Activated T-helper 1 cell treated with anti-CD3 and anti-CD28 coated beads, Interleukin-12 subunit alpha, Interleukin-12 subunit beta, Interleukin-2, Interleukin-4 antibody, amounts not matched to agents 30 ng/mL and 10 ng/mL and 1 ng/mL, durations not matched to agents 14 hours and 24 hours and 36 hours (primary cell): ENCODE data around the gene TIGD1. TPM values are rescaled to one million over a fixed set of nuclear protein-coding genes. Genes with fewer than 3 reads are reported as not detected.
"Not testable (repeated sequence)": the region's sequence is repeated elsewhere in the genome, so short reads cannot be mapped to it uniquely, and the experiment has no call there.

Experiments
- DNase-seq: peaks from one replicate; pipeline ENCODE4 v3.0.0; 2021; ENCODE audit warnings: low spot score
- H3K27ac Mint-ChIP-seq: one replicate; pipeline ENCODE4 v1.8.0; 2021; ENCODE audit warnings: mild to moderate bottlenecking, mixed read lengths
- H3K27me3 Mint-ChIP-seq: one replicate; pipeline ENCODE4 v1.8.0; 2022; ENCODE audit warnings: mild to moderate bottlenecking, moderate library complexity, mixed read lengths; ENCODE audit not compliant: insufficient read depth
- H3K36me3 Mint-ChIP-seq: one replicate; pipeline ENCODE4 v1.8.0; 2021; ENCODE audit warnings: low read depth, mixed read lengths
- H3K4me1 Mint-ChIP-seq: one replicate; pipeline ENCODE4 v1.8.0; 2021; ENCODE audit warnings: low read depth, mixed read lengths
- H3K4me3 Mint-ChIP-seq: one replicate; pipeline ENCODE4 v1.8.0; 2021; ENCODE audit warnings: mild to moderate bottlenecking, moderate library complexity, mixed read lengths
- H3K9me3 Mint-ChIP-seq: one replicate; pipeline ENCODE4 v1.8.0; 2021; ENCODE audit warnings: mixed read lengths
- intact Hi-C: fragments of 100-400 bp; cut with micrococcal nuclease; formaldehyde crosslinking; loops from one replicate; pipeline ENCODE4 v1.15.1; 2024
- total RNA-seq: library from RNA; stranded (reverse); gene quantifications from 2 replicates; pipeline ENCODE4 v1.2.3, GENCODE V29; 2022

Gene TIGD1
- total RNA-seq, 1 donor from 2014 or later: 8.4 TPM

DNA sequence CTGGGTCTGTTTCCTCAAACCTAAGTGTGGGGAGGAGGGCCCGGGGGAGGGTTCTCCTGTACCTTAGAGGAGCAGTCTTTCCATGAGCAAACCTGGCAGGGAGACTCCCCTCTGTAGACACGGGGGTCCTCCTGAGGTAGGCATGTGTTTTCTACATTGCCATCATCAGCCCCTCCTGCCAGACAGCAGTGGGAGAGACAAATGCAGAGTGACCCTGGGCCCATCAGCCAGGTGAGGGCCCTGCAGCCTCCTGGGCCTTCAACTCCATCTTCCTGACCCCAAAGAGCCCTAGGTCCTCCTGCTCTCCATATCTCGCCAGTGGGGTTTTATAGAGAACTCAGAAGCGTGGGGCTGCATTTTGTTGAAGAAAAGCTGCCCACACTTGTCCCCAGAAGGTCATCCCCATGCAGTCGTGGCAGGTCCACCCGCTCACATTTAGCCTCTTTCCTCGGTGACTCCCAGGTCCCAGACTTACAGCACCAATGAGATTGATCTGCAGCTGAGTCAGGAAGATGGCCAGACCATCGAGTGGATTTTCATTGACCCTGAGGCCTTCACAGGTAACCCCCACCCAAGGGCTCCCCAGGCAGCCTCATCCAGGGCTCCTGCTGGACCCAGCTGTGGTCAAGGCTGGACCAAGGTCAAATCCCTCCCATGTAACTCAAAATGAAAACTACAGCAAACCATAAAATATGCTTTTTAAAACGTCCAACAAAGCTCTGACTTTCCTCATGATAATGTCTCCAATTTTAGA lies 8.2 kb downstream of the TIGD1 start:
- Mint-ChIP-seq H3K4me3 (no peak overlapping the region), H3K27me3 (peaks cover 8% of the 10 kb centered on the region), H3K27ac (no peak overlapping the region), H3K36me3 (peaks cover 4% of the 10 kb centered on the region), H3K9me3 (no peaks in the 10 kb centered on the region), H3K4me1 (peaks cover 10% of the 10 kb centered on the region)
- DNase-seq: no peak
- intact Hi-C loops: no loop called here

DNA sequence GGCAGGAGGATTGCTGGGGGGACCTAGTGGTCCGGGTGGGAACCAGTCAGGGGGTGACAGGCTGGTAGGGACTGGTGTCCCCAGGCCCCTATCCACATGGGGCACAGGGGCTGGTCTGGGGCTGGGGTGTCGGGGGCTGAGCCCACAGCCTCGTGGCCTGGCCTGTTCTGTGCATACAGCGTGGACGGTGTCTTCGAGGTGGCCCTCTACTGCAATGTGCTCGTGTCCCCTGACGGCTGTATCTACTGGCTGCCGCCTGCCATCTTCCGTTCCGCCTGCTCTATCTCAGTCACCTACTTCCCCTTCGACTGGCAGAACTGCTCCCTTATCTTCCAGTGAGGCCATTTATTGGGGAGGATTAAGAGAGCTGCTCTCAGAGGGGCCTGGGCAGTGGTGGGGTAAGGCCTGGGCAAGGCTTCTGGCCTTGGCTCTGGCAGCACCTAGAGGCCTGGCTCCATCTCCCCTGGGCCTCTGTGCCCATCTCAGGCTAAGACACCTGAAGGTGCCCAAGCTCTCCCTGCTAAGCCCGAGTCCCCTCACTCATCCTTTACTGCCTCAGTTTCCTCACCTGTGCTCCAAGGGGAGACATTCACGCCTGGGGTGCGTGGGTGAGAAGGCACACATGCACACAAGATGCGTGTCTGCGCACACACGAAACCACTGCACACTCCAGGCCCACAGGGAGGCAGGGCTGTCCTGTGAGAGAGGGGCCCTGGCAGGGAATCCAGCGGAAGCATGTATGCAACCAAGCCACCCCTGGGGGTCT lies 9.0 kb downstream of the TIGD1 start:
- Mint-ChIP-seq H3K27me3 (peaks cover 8% of the 10 kb centered on the region), H3K27ac (no peak overlapping the region), H3K4me1 (peaks cover 6% of the 10 kb centered on the region), H3K36me3 (peaks cover under 1% of the 10 kb centered on the region), H3K4me3 (no peak overlapping the region), H3K9me3 (peaks cover 4% of the 10 kb centered on the region)
- intact Hi-C loops: no loop called here
- no peak for DNase-seq

DNA sequence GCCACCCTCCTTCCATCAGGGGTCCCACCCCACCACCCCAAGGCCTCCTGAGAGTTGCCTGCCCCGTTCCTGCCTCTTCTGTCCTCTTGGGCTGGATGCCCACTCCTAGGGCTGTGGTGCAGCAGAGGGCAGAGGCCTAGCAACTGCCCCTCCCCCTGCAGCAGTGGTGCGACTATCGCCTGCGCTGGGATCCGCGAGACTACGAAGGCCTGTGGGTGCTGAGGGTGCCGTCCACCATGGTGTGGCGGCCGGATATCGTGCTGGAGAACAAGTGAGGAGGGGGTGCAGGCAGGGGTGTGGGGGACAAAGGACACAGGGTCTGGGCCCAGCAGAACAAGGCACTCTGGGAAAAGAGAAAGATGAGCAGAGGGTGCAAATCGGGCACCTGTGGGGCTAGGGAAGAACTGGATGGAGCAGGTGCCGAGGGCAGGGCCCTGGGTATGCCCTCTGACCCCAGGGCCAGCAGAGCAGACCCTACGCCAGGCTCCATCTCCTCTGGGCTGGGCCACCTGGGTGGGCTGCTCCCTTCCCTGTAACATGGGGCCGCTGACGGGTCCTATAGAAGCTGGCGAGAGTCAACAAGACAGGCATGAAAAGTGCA lies 9.8 kb downstream of the TIGD1 start:
- Mint-ChIP-seq H3K4me1 (peaks cover 5% of the 10 kb centered on the region), H3K4me3 (no peak overlapping the region), H3K27me3 (peaks cover 8% of the 10 kb centered on the region), H3K27ac (no peak overlapping the region), H3K36me3 (no peaks in the 10 kb centered on the region), H3K9me3 (peaks cover 6% of the 10 kb centered on the region)
- intact Hi-C loops: no loop called here
- no peak for DNase-seq

DNA sequence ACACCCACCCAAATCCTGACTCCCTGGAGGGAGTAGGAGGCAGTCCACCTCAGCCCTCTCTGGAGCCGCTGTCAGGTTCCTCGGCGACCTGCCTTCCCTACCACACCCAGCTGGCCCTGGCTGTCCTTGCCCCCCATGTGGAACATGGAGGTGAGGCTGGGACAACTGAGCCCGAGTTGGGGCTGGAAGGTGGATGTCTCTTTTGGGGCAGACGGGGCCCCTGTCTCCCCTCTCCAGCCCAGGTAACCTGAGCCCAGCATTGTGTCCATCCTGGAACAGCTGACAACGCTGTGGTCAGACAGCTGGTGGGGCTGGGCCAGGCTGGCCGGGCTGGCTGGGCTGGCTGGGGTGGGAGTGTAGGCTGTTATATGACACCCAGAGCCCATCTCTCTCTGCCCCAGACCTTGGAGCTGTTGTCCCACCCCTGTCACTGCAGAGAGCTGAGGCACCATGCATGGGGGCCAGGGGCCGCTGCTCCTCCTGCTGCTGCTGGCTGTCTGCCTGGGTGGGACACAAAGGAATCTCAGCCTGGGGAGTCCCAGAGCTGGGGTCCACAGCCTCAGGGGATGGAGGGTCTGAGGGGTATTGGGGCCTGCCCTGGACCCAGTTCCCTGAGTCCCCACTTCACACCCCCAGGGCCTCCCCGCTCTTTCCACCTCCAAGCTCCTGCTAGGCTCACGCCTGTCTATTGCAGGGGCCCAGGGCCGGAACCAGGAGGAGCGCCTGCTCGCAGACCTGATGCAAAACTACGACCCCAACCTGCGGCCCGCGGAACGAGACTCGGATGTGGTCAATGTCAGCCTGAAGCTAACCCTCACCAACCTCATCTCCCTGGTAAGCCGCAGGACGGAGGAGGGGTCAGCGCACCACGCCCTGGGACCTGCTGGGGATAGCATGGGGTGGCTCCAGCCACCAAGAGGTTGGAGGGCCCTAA lies 10.8 kb downstream of the TIGD1 start, which contains the start of gene CHRNG:
TSS of gene CHRNG (plus strand) at position 395 of the 934 bp plus-strand sequence. CDS start at position 451, 56 bp downstream.
- H3K9me3 Mint-ChIP-seq: peaks cover 6% of the 10 kb centered on the region
- DNase-seq: no peak
- no peak within 1 kb of the TSS for H3K4me3 Mint-ChIP-seq
- H3K4me1 Mint-ChIP-seq: peaks cover 5% of the 10 kb centered on the region
- intact Hi-C loops: no loop called here
- peaks cover 8% of the 10 kb centered on the region for H3K27me3 Mint-ChIP-seq
- H3K36me3 Mint-ChIP-seq: no peaks in the 10 kb centered on the region
- H3K27ac Mint-ChIP-seq: no peak within 1 kb of the TSS

DNA sequence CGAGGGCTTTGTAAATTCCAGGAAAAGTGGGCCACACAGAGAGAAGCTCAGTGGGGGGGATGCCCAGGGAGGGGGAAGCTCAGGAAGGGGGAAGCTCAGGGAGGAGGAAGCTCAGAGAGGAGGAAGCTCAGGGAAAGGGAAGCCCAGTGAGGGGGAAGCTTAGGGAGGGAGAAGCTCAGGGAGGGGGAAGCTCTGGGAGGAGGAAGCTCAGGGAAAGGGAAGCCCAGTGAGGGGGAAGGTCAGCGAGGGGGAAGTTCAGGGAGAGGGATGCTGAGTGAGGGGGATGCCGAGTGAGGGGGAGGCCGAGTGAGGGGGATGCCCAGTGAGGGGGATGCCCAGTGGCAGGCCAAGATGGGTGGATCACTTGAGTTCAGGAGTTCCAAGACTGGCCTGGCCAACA lies 11.7 kb downstream of the TIGD1 start:
- Mint-ChIP-seq H3K27ac (no peak overlapping the region), H3K4me3 (no peak overlapping the region), H3K27me3 (peaks cover 8% of the 10 kb centered on the region), H3K36me3 (no peaks in the 10 kb centered on the region), H3K9me3 (peaks cover 6% of the 10 kb centered on the region), H3K4me1 (peaks cover 5% of the 10 kb centered on the region)
- intact Hi-C loops: no loop called here
- no peak for DNase-seq

DNA sequence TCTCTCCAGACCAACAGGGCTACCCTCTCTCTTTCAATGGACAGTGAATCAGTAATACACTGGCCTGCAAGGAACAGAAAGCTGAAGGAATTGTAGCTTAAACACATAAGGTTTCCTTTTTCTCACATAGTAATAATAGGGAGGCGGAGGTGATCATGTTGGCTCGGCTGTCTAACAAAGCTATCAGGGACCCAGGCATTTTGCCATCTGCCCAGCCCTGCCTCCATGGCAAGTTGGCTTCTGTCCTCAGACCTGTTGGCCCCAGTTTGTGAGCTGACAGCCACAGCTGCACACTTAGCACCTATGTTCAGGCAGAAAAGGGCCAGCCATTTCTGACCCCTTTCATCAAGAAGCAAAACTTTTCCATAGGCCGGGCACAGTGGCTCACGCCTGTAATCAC lies 12.9 kb downstream of the TIGD1 start:
- Mint-ChIP-seq H3K9me3 (peaks cover 6% of the 10 kb centered on the region), H3K27ac (no peak overlapping the region), H3K27me3 (peaks cover 8% of the 10 kb centered on the region), H3K4me3 (no peak overlapping the region), H3K36me3 (no peaks in the 10 kb centered on the region), H3K4me1 (peaks cover 5% of the 10 kb centered on the region)
- intact Hi-C loops: no loop called here
- DNase-seq: no peak

DNA sequence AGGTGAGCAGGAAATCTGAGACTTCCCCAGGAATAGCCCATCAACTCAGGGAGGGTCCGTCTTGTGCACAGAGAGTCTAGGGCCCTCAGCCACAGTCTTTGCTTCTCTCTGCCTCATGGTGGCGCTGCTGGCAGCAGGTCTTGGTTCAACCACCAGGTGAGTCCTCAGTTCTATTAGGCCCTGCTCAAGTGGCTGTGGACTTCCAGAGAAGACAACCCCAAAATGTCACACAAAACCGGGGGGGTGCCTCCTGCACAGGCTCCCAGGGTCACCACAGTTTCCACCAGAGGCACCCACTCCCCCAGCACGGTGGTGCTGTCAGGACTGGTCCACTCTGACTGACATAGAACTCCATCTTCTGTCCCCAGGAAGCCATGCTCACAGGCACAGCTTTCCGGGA lies 13.3 kb downstream of the TIGD1 start:
- H3K4me1 Mint-ChIP-seq: peaks cover 5% of the 10 kb centered on the region
- no peaks in the 10 kb centered on the region for H3K36me3 Mint-ChIP-seq
- H3K4me3 Mint-ChIP-seq: no peak overlapping the region
- intact Hi-C loops: no loop called here
- no peak overlapping the region for H3K27ac Mint-ChIP-seq
- peaks cover 6% of the 10 kb centered on the region for H3K9me3 Mint-ChIP-seq
- no peak for DNase-seq
- H3K27me3 Mint-ChIP-seq: peaks cover 8% of the 10 kb centered on the region

DNA sequence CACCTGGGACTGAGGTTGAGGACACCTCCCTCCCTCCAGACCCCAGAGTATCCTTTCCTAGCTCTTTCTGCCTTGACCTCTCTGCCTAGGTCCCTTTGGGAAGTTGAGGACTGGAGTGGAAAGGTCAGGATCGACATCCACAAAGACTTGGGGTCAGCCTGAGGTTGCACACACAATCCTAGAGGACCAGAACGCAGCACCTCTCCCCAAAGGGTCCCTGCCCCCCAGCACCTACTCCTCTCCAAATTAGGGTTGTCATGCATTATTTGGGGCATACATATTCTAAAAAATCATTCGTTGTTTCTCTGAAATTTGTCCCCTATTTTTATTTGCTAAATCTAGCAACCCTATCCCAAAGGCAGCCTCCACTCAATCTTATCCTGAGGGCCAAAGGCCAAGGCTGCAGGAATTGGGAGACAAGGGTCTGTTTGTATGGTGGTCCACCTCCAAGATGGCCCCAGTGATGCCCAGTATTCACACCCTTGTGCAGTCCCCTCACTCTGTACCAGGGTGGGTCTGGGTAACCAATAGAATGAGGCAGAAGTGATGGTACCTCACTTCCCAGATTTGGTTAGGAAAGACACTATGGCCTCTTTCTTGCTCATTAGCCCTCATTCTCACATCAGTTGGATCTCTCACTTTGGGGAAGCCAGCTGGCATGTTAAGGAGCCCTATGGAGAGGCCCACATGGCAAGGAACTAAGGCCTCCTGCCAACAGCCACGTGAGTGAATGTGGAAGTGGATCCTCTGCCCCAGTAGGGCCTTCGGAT lies 14.4 kb downstream of the TIGD1 start:
- peaks cover 5% of the 10 kb centered on the region for H3K4me1 Mint-ChIP-seq
- peaks cover 6% of the 10 kb centered on the region for H3K9me3 Mint-ChIP-seq
- DNase-seq: no peak
- H3K36me3 Mint-ChIP-seq: no peaks in the 10 kb centered on the region
- peaks cover 8% of the 10 kb centered on the region for H3K27me3 Mint-ChIP-seq
- intact Hi-C loops: no loop called here
- no peak overlapping the region for H3K4me3 Mint-ChIP-seq
- H3K27ac Mint-ChIP-seq: no peak overlapping the region

DNA sequence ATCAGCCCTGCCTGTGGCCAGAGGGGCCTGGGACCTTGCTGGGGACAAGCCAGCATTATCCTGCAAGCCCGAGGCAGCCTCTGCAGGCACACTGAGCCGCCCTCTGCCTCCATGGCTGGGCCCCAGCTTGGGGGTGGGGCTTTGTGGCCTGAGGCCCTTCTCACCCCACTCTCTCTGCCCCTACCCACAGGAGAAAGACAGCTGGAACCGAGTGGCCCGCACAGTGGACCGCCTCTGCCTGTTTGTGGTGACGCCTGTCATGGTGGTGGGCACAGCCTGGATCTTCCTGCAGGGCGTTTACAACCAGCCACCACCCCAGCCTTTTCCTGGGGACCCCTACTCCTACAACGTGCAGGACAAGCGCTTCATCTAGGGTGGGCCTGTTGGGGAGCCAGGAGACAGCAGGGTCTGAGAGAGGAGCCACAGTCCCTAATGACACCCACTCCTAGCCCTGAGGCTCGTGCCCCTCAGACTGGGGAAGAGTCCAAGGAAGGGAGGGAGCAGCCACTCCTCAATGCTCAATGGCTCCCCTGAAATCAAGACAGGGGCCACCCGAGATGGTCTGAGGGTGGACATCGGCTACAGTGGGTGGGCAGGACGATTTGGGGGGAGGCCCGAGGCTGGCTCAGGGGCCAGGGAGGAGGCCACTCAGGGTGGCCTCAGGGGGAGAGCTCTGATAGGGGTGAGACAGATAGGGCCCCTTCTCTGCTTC lies 15.3 kb downstream of the TIGD1 start:
- Mint-ChIP-seq H3K9me3 (peaks cover 6% of the 10 kb centered on the region), H3K4me3 (no peak overlapping the region), H3K27ac (no peak overlapping the region), H3K27me3 (peaks cover 8% of the 10 kb centered on the region), H3K4me1 (peaks cover 5% of the 10 kb centered on the region), H3K36me3 (no peaks in the 10 kb centered on the region)
- intact Hi-C loops: no loop called here
- DNase-seq: no peak

DNA sequence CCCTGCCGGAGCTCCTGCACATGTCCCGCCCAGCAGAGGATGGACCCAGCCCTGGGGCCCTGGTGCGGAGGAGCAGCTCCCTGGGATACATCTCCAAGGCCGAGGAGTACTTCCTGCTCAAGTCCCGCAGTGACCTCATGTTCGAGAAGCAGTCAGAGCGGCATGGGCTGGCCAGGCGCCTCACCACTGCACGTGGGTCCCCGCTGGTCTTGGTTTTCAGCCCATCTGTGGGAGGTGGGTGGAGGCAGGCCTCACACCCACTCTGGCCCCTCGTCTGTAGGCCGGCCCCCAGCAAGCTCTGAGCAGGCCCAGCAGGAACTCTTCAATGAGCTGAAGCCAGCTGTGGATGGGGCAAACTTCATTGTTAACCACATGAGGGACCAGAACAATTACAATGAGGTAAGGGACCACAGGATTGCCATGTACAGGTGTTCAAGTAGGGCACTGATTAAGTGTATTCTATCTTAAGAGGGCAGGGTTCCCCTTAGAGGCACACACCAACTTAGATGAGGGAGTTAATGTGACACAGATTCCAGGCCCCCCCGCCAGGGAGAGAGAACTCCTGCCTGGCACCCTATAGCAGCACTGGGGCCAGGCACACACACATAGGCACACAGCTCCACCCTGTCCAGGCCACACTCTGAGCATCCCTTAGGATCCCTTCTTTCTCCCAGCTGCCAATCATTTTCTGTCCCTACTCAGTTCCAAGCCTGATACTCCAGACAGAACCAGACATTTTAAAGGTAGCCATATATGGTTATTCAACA lies 16.2 kb downstream of the TIGD1 start:
- H3K9me3 Mint-ChIP-seq: peaks cover 6% of the 10 kb centered on the region
- H3K27ac Mint-ChIP-seq: no peak overlapping the region
- no peaks in the 10 kb centered on the region for H3K36me3 Mint-ChIP-seq
- peaks cover 8% of the 10 kb centered on the region for H3K27me3 Mint-ChIP-seq
- DNase-seq: no peak
- intact Hi-C loops: no loop called here
- no peak overlapping the region for H3K4me3 Mint-ChIP-seq
- peaks cover 6% of the 10 kb centered on the region for H3K4me1 Mint-ChIP-seq

DNA sequence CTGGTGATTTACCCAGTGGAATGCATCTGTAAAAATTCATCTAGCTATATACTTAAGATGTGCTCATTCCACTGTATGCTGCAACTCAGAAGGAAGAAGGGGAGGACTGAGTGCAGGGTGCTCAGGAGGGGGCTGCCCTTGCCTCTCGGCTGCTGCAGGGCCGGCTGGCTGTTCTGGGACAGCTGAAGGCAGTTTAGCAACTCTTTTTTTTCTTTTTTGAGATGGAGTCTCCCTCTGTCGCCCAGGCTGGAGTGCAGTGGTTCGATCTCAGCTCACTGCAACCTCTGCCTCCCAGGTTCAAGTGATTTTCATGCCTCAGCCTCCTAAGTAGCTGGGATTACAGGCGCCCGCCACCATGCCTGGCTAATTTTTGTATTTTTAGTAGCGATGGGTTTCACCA lies 17.5 kb downstream of the TIGD1 start:
- H3K27ac Mint-ChIP-seq, H3K36me3 Mint-ChIP-seq, DNase-seq, H3K9me3 Mint-ChIP-seq, H3K4me1 Mint-ChIP-seq, intact Hi-C loops, H3K4me3 Mint-ChIP-seq, H3K27me3 Mint-ChIP-seq: not testable (repeated sequence)
